Endothelial cell (in vitro differentiated cells): Measurements from ENCODE around the gene KDM2B. TPM values are rescaled to one million over a fixed set of nuclear protein-coding genes. Genes with fewer than 3 reads are reported as not detected.

ENCODE experiments used
- DNase-seq: peaks from one replicate; pipeline ENCODE4 v3.0.0; 2021; ENCODE audit warnings: low spot score
- H3K27ac Mint-ChIP-seq: one replicate; pipeline ENCODE4 v1.8.0; 2021; ENCODE audit warnings: mixed read lengths, inconsistent platforms; ENCODE audit not compliant: unreplicated experiment
- H3K27me3 Mint-ChIP-seq: one replicate; pipeline ENCODE4 v1.8.0; 2021; ENCODE audit warnings: mild to moderate bottlenecking, moderate library complexity, mixed read lengths, inconsistent platforms; ENCODE audit not compliant: unreplicated experiment
- H3K36me3 Mint-ChIP-seq: one replicate; pipeline ENCODE4 v1.8.0; 2021; ENCODE audit warnings: mild to moderate bottlenecking, low read depth, mixed read lengths, inconsistent platforms; ENCODE audit not compliant: unreplicated experiment
- H3K4me1 Mint-ChIP-seq: one replicate; pipeline ENCODE4 v1.8.0; 2021; ENCODE audit warnings: mild to moderate bottlenecking, mixed read lengths, inconsistent platforms; ENCODE audit not compliant: unreplicated experiment
- H3K4me3 Mint-ChIP-seq: one replicate; pipeline ENCODE4 v1.8.0; 2021; ENCODE audit warnings: mild to moderate bottlenecking, mixed read lengths, inconsistent platforms; ENCODE audit not compliant: unreplicated experiment
- H3K9me3 Mint-ChIP-seq: one replicate; pipeline ENCODE4 v1.8.0; 2021; ENCODE audit warnings: mixed read lengths, inconsistent platforms; ENCODE audit not compliant: unreplicated experiment
- CTCF ChIP-seq: fragments of 200-600 bp; sonication (generic); IDR thresholded peaks from one replicate; pipeline ENCODE4 v1.5.0; 2021; ENCODE audit warnings: antibody characterized with exemption; ENCODE audit not compliant: unreplicated experiment
- long read RNA-seq: library from polyadenylated mRNA; unstranded; transcript quantifications from one replicate; pipeline ENCODE4 v2.0.0, GENCODE V29; 2020; ENCODE audit not compliant: unreplicated experiment
- total RNA-seq: library from RNA; stranded (reverse); fragmentation: NEBNext Ultra II Directional; extraction: Animal tissue kit (Norgen Biotek cat#: 25700); gene quantifications from one replicate; pipeline ENCODE4 v1.2.1, GENCODE V29; 2021; ENCODE audit not compliant: unreplicated experiment

Gene KDM2B
- 36.7 TPM for total RNA-seq
- long read RNA-seq, partial matches to known transcripts, result 0 of 3 reads
- long read RNA-seq, other reads (novel, unspliced or antisense), result 3 of 3 reads

GRCh38 chr12:121580959-121581685 lies at the start of gene KDM2B:
TSS of gene KDM2B (minus strand) at chr12:121581023. CDS start at chr12:121580911, 112 bp downstream.
- peaks cover 4% of the 10 kb centered on the region for H3K36me3 Mint-ChIP-seq

GRCh38 chr12:121628536-121628935 lies 47.7 kb upstream of the KDM2B start:
- H3K4me3 Mint-ChIP-seq, result peak overlapping the region; percentile 95
- peak overlapping the region; percentile 85 for H3K27ac Mint-ChIP-seq
- peaks cover 11% of the 10 kb centered on the region for H3K27me3 Mint-ChIP-seq
- TF ChIP-seq CTCF, result no peak
- no peaks in the 10 kb centered on the region for H3K9me3 Mint-ChIP-seq
- peaks cover 3% of the 10 kb centered on the region for H3K36me3 Mint-ChIP-seq
- no peak for DNase-seq
- peaks cover 52% of the 10 kb centered on the region for H3K4me1 Mint-ChIP-seq

More at GRCh38 chr12:121580959-121581685, at the start of gene KDM2B:
- peak; percentile 43 for DNase-seq
- peaks cover 14% of the 10 kb centered on the region for H3K27me3 Mint-ChIP-seq
- TF ChIP-seq CTCF, result no peak
- H3K27ac Mint-ChIP-seq, result peak within 1 kb of the TSS; percentile 98
- H3K4me3 Mint-ChIP-seq, result peak within 1 kb of the TSS; percentile 97
- no peaks in the 10 kb centered on the region for H3K9me3 Mint-ChIP-seq
- H3K4me1 Mint-ChIP-seq, result peaks cover 39% of the 10 kb centered on the region

GRCh38 chr12:121628037-121628436 lies 47.2 kb upstream of the KDM2B start:
- peak overlapping the region; percentile 85 for H3K27ac Mint-ChIP-seq
- H3K36me3 Mint-ChIP-seq, result peaks cover 3% of the 10 kb centered on the region
- peaks cover 14% of the 10 kb centered on the region for H3K27me3 Mint-ChIP-seq
- peak overlapping the region; percentile 95 for H3K4me3 Mint-ChIP-seq
- no peak for DNase-seq
- TF ChIP-seq CTCF, result no peak
- H3K9me3 Mint-ChIP-seq, result no peaks in the 10 kb centered on the region
- H3K4me1 Mint-ChIP-seq, result peaks cover 51% of the 10 kb centered on the region

GRCh38 chr12:121626853-121627640 lies 46.2 kb upstream of the KDM2B start:
- no peaks in the 10 kb centered on the region for H3K9me3 Mint-ChIP-seq
- peak overlapping the region; percentile 95 for H3K4me3 Mint-ChIP-seq
- H3K27ac Mint-ChIP-seq, result peak overlapping the region; percentile 87
- peaks cover 43% of the 10 kb centered on the region for H3K4me1 Mint-ChIP-seq
- TF ChIP-seq CTCF, result no peak
- peaks cover 14% of the 10 kb centered on the region for H3K27me3 Mint-ChIP-seq
- peak; percentile 56 for DNase-seq
- H3K36me3 Mint-ChIP-seq, result peaks cover 3% of the 10 kb centered on the region
